BJ (cell line): ENCODE data around the gene LDLRAD4. TPM values are rescaled to one million over a fixed set of nuclear protein-coding genes. Genes with fewer than 3 reads are reported as not detected.

ENCODE experiments used
- CTCF ChIA-PET: fragments of 350-600 bp; formaldehyde crosslinking; extraction: SDS; loops from one replicate; lab custom pipeline; 2021; ENCODE audit warnings: antibody characterized with exemption, inconsistent platforms; lab: Yijun Ruan, JAX
- POLR2A ChIA-PET: fragments of 300-600 bp; sonication (Branson Sonifier 250); formaldehyde crosslinking; extraction: SDS; loops from one replicate; lab custom pipeline; 2021; ENCODE audit warnings: antibody characterized with exemption; lab: Charles Lee
- DNase-seq: peaks from one replicate; pipeline ENCODE4 v3.0.0-alpha.2; 2011; ENCODE audit warnings: low read depth
- H3K27me3 ChIP-seq: 2 replicates; pipeline ENCODE4 v1.6.0; 2011; ENCODE audit warnings: low read length; ENCODE audit not compliant: control insufficient read depth, insufficient read depth
- H3K36me3 ChIP-seq: 2 replicates; pipeline ENCODE4 v1.5.1; 2011; ENCODE audit warnings: low read length; ENCODE audit not compliant: control insufficient read depth, insufficient read depth
- H3K4me3 ChIP-seq: 2 replicates; pipeline ENCODE4 v1.5.1; 2011; ENCODE audit warnings: low read depth, mild to moderate bottlenecking, control low read depth, low read length
- CTCF ChIP-seq: IDR thresholded peaks from 2 replicates; pipeline ENCODE4 v1.5.1; 2011; ENCODE audit warnings: low read depth, mild to moderate bottlenecking, control low read depth, inconsistent platforms, low read length, moderate library complexity; ENCODE audit not compliant: insufficient read depth
- polyA plus RNA-seq: library from polyadenylated mRNA; depleted of rRNA; stranded (reverse); fragments of >200 nt; gene quantifications from 2 replicates; pipeline ENCODE4 v1.2.3, GENCODE V29; 2011

LDLRAD4 gene
- polyA plus RNA-seq, 1 experiment, result not detected

- Histone ChIP-seq H3K4me3 (no peak overlapping the region), H3K36me3 (no peaks in the 10 kb centered on the region), H3K27me3 (peaks cover 5% of the 10 kb centered on the region; the same call in 1 of the 2 replicates)
- no peak for DNase-seq
- ChIA-PET CTCF (no interaction called here), POLR2A (no interaction called here)
- TF ChIP-seq CTCF, result no peak
These were observed 431.1 kb downstream of the LDLRAD4 start for GRCh38 chr18:13649397-13650390.

- CTCF ChIA-PET, result interaction anchor here (1.9 kb wide), 1 partner anchor 24 kb away, joined by 3 read pairs; no protein-coding TSS in a partner anchor
- no peak for DNase-seq
These were observed 435.3 kb downstream of the LDLRAD4 start for GRCh38 chr18:13653746-13654433.

GRCh38 chr18:13657974-13658373, 439.4 kb downstream of the LDLRAD4 start:
- Histone ChIP-seq H3K4me3 (no peak overlapping the region), H3K36me3 (no peaks in the 10 kb centered on the region; the same call in 1 of the 2 replicates), H3K27me3 (peaks cover 1% of the 10 kb centered on the region; the same call in 1 of the 2 replicates)
- ChIA-PET POLR2A (no interaction called here), CTCF (no interaction called here)
- no peak for TF ChIP-seq CTCF
- DNase-seq, result no peak

More at GRCh38 chr18:13653746-13654433, 435.3 kb downstream of the LDLRAD4 start:
- Histone ChIP-seq H3K36me3 (no peaks in the 10 kb centered on the region), H3K27me3 (peaks cover 5% of the 10 kb centered on the region; the same call in 1 of the 2 replicates), H3K4me3 (no peak overlapping the region)
- no peak for TF ChIP-seq CTCF
- POLR2A ChIA-PET, result no interaction called here

GRCh38 chr18:13658436-13659204, 440.1 kb downstream of the LDLRAD4 start:
- Histone ChIP-seq H3K4me3 (no peak overlapping the region), H3K36me3 (no peaks in the 10 kb centered on the region; the same call in 1 of the 2 replicates), H3K27me3 (peaks cover 1% of the 10 kb centered on the region; the same call in 1 of the 2 replicates)
- POLR2A ChIA-PET, result no interaction called here
- no peak for DNase-seq
- TF ChIP-seq CTCF, result no peak
- CTCF ChIA-PET, result no interaction called here
